Bronchial epithelial cell (primary cell): ENCODE data around the gene AUH. TPM values are rescaled to one million over a fixed set of nuclear protein-coding genes. Genes with fewer than 3 reads are reported as not detected.

ENCODE experiments used
- DNase-seq: peaks from one replicate; pipeline ENCODE4 v3.0.0-alpha.2; 2010; ENCODE audit warnings: low read depth
- FAIRE-seq: peaks from 2 replicates; lab custom pipeline; 2011; peaks lifted over from hg19 to GRCh38; lab: Jason Lieb, UNC
- H3K27me3 ChIP-seq: 2 replicates; pipeline ENCODE4 v1.5.1; 2011; ENCODE audit warnings: low read length; ENCODE audit not compliant: control insufficient read depth, insufficient read depth
- H3K36me3 ChIP-seq: 2 replicates; pipeline ENCODE4 v1.5.1; 2011; ENCODE audit warnings: low read length; ENCODE audit not compliant: control insufficient read depth, insufficient read depth
- H3K4me3 ChIP-seq: 2 replicates; pipeline ENCODE4 v1.5.1; 2011; ENCODE audit warnings: mild to moderate bottlenecking, low read depth, low read length, control low read depth
- CTCF ChIP-seq: IDR thresholded peaks from 2 replicates; pipeline ENCODE4 v1.5.1; 2011; ENCODE audit warnings: mild to moderate bottlenecking, moderate library complexity, low read length, control low read depth, inconsistent platforms; ENCODE audit not compliant: insufficient read depth, severe bottlenecking
- total RNA-seq: library from RNA; depleted of rRNA; stranded (reverse); fragments of >200 nt; gene quantifications from 2 replicates; pipeline ENCODE4 v1.2.1, GENCODE V29; 2014

Gene AUH
- total RNA-seq, 1 donor from 2014 or later, result 16.8 TPM

DNA sequence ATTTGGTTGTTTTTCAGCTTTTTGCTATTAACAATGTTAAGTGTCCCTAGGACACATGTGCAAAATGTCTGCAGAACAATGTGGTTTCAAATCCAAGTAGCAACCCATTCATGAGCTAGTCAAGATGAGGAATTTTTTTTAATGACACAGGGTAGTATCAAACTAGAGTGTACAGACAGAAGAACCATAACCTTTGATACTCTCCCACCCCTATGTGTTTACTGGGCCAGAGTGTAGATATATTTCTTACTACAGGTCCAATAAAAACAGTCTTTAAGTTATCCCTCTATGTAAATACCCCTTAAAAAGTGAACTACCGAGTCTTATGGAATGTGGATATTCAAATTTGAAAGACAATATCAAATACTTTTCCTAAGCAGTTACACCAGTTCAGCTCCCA, 45.6 kb downstream of the AUH start:
- no peaks in the 10 kb centered on the region for H3K27me3 ChIP-seq
- no peak for DNase-seq
- no peak overlapping the region for H3K4me3 ChIP-seq
- peaks cover 1% of the 10 kb centered on the region for H3K36me3 ChIP-seq
- no peak for TF ChIP-seq CTCF
- no peak for FAIRE-seq

GRCh38 chr9:91315191-91315590, 46.5 kb downstream of the AUH start:
- DNase-seq (no peak), FAIRE-seq (no peak)
- Histone ChIP-seq H3K4me3 (no peak overlapping the region), H3K36me3 (peaks cover 1% of the 10 kb centered on the region), H3K27me3 (no peaks in the 10 kb centered on the region)
- TF ChIP-seq CTCF, result no peak

GRCh38 chr9:91312717-91313325, 48.9 kb downstream of the AUH start:
- Histone ChIP-seq H3K27me3 (no peaks in the 10 kb centered on the region), H3K36me3 (peaks cover 1% of the 10 kb centered on the region), H3K4me3 (no peak overlapping the region)
- no peak for TF ChIP-seq CTCF
- FAIRE-seq (no peak), DNase-seq (peak; percentile 96)

DNA sequence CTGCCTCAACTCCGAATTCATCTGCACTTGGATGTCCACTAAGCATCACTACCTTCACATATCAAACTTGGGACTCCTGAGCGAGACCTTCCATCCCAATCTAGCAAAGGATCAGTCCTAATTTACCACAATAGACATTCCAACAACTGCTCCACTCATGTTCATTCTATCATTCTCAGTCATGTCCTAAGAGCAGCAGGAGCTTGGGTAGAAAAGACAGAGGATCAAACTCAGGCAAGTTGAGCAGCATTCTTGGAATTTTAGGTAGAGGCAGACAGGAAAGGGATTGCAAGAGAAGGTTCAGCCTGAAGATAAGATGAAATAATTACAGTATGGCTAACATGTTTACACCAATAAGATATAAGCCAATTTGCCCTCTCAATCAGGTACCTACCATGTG, 51.7 kb downstream of the AUH start:
- no peaks in the 10 kb centered on the region for H3K27me3 ChIP-seq
- DNase-seq (no peak), FAIRE-seq (no peak)
- no peak overlapping the region for H3K4me3 ChIP-seq
- no peak for TF ChIP-seq CTCF
- peaks cover 1% of the 10 kb centered on the region for H3K36me3 ChIP-seq

DNA sequence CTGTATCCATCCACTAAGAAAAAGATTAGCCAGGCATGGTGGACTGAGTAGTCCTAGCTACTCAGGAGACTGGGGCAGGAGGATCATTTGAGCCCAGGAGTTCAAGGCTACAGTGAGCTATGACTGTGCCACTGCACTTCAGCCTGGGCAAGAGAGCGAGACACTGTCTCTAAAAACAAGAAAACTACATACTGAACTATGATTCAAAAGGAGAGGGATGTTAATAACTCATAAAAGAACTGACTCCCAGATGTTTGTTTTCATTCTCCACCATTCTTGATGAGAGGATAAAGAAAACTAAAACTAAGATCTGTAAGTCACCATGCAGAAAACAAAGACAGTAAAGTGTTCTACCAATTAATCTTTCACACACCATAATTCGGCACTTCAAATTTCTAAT, 53.5 kb downstream of the AUH start:
- Histone ChIP-seq H3K4me3 (no peak overlapping the region), H3K36me3 (no peaks in the 10 kb centered on the region), H3K27me3 (no peaks in the 10 kb centered on the region)
- no peak for TF ChIP-seq CTCF
- DNase-seq (no peak), FAIRE-seq (no peak)

GRCh38 chr9:91307279-91307678, 54.4 kb downstream of the AUH start:
- H3K36me3 ChIP-seq, result no peaks in the 10 kb centered on the region
- TF ChIP-seq CTCF, result no peak
- FAIRE-seq, result no peak

More at GRCh38 chr9:91307279-91307678, 54.4 kb downstream of the AUH start:
- DNase-seq, result no peak
- Histone ChIP-seq H3K4me3 (no peak overlapping the region), H3K27me3 (no peaks in the 10 kb centered on the region)
